A549 (cell line): Measurements from ENCODE around the gene OPRD1. TPM values are rescaled to one million over a fixed set of nuclear protein-coding genes. Genes with fewer than 3 reads are reported as not detected.
A peak's percentile ranks its signal among the peaks of the same experiment; 100 is the strongest.
"Not testable (repeated sequence)": the region's sequence is repeated elsewhere in the genome, so short reads cannot be mapped to it uniquely, and the experiment has no call there.

Experiments
- ATAC-seq, 2 experiments: fragments of 200-7000 bp in 1 of 2; fragments of >200 bp in 1 of 2; cut with Nextera tagmentation in 1 of 2; cut with Tn5 transposase in 1 of 2; 3 replicates each; pipeline versions ENCODE4 v1.8.0 to v1.9.1; 2018 to 2020; ENCODE audit warnings: mild to moderate bottlenecking in 1 of 2, moderate library complexity in 1 of 2
- CTCF ChIA-PET: fragments of 300-600 bp; sonication (Branson Sonifier 250); formaldehyde crosslinking; extraction: SDS; loops from one replicate; lab custom pipeline; 2021; ENCODE audit warnings: antibody characterized with exemption, inconsistent platforms; lab: Yijun Ruan, JAX
- POLR2A ChIA-PET: fragments of 350-600 bp; formaldehyde crosslinking; extraction: SDS; loops from one replicate; lab custom pipeline; 2021; ENCODE audit warnings: antibody characterized with exemption, inconsistent platforms; lab: Yijun Ruan, JAX
- DNase-seq, 2 experiments: peaks; one replicate each; pipeline versions ENCODE4 v3.0.0 to v3.0.0-alpha.2; 2011 to 2016; ENCODE audit warnings: low read depth in 1 of 2, low spot score in 1 of 2
- FAIRE-seq: peaks from 2 replicates; lab custom pipeline; 2011; peaks lifted over from hg19 to GRCh38; lab: Jason Lieb, UNC
- H3K27ac ChIP-seq, 2 experiments: fragments of >200 bp; sonication (Bioruptor Twin); formaldehyde crosslinking; 3 replicates each; pipeline ENCODE4 v1.5.1; 2016 to 2017
- H3K4me1 ChIP-seq: fragments of >200 bp; sonication (Bioruptor Twin); formaldehyde crosslinking; 3 replicates; pipeline ENCODE4 v1.6.1; 2016
- H3K4me2 ChIP-seq: fragments of >200 bp; sonication (Bioruptor Twin); formaldehyde crosslinking; 3 replicates; pipeline ENCODE4 v1.6.1; 2016
- H3K4me3 ChIP-seq: fragments of >200 bp; sonication (Bioruptor Twin); formaldehyde crosslinking; 3 replicates; pipeline ENCODE4 v1.5.1; 2016
- H3K9me3 ChIP-seq: fragments of >200 bp; sonication (Bioruptor Twin); formaldehyde crosslinking; 3 replicates; pipeline ENCODE4 v1.6.1; 2016
- BCL3 ChIP-seq: fragments of >200 bp; sonication (Bioruptor Twin); formaldehyde crosslinking; IDR thresholded peaks from 3 replicates; pipeline ENCODE4 v1.6.1; 2016
- CBX2 ChIP-seq: fragments of 200-600 bp; sonication (generic); IDR thresholded peaks from 2 replicates; pipeline ENCODE4 v1.6.1; 2016; ENCODE audit warnings: low read depth, mild to moderate bottlenecking, borderline replicate concordance
- CEBPB ChIP-seq, 2 experiments: fragments of >200 bp in 1 of 2; sonication (Bioruptor Twin) in 1 of 2; formaldehyde crosslinking in 1 of 2; IDR thresholded peaks; 2 replicates each; pipeline ENCODE4 v1.6.1; 2012 to 2016
- CHD4 ChIP-seq: fragments of 200-600 bp; sonication (generic); IDR thresholded peaks from 2 replicates; pipeline ENCODE4 v1.6.1; 2016; ENCODE audit warnings: antibody characterized with exemption, mild to moderate bottlenecking, borderline replicate concordance
- E2F6 ChIP-seq: IDR thresholded peaks from 2 replicates; pipeline ENCODE4 v1.6.1; 2012; ENCODE audit warnings: low read depth, borderline replicate concordance
- ESRRA ChIP-seq: fragments of 150-350 bp; IDR thresholded peaks from 2 replicates; pipeline ENCODE4 v1.6.1; 2014; ENCODE audit warnings: mild to moderate bottlenecking, low read length, borderline replicate concordance
- HES2 ChIP-seq: fragments of >200 bp; sonication (Bioruptor Twin); formaldehyde crosslinking; IDR thresholded peaks from 2 replicates; pipeline ENCODE4 v1.6.1; 2016
- HEYL ChIP-seq: fragments of 250-450 bp; sonication (Bioruptor Pico); IDR thresholded peaks from 2 replicates; pipeline ENCODE4 v1.8.0; 2021; ENCODE audit warnings: mild to moderate bottlenecking, moderate library complexity
- HOXA7 ChIP-seq: fragments of 250-450 bp; sonication (Bioruptor Pico); IDR thresholded peaks from 2 replicates; pipeline ENCODE4 v1.5.0; 2020; ENCODE audit warnings: mild to moderate bottlenecking, moderate library complexity
- JUN ChIP-seq, 2 experiments: fragments of >200 bp; sonication (Bioruptor Twin); formaldehyde crosslinking; IDR thresholded peaks; 2 replicates in 1 of 2; 3 replicates in 1 of 2; pipeline ENCODE4 v1.6.1; 2016 to 2017
- MAFK ChIP-seq: fragments of 450-650 bp; IDR thresholded peaks from 2 replicates; pipeline ENCODE4 v1.6.1; 2014; ENCODE audit not compliant: partially characterized antibody
- NFE2L2 ChIP-seq: fragments of 150-350 bp; conservative IDR thresholded peaks from 2 replicates; pipeline ENCODE4 v1.6.1; 2014; ENCODE audit warnings: low read length
- PBX3 ChIP-seq: IDR thresholded peaks from 2 replicates; pipeline ENCODE4 v1.6.1; 2012
- PHF8 ChIP-seq: fragments of 200-600 bp; sonication (generic); IDR thresholded peaks from 2 replicates; pipeline ENCODE4 v1.6.1; 2016; ENCODE audit warnings: low read depth, mild to moderate bottlenecking, antibody characterized with exemption, moderate library complexity, borderline replicate concordance
- POLR2A ChIP-seq: IDR thresholded peaks from 2 replicates; pipeline ENCODE4 v1.6.1; 2012; ENCODE audit warnings: mild to moderate bottlenecking, low read length
- RARB ChIP-seq: fragments of 250-450 bp; sonication (Bioruptor Pico); IDR thresholded peaks from 2 replicates; pipeline ENCODE4 v1.8.0; 2021; ENCODE audit warnings: mild to moderate bottlenecking, moderate library complexity
- SREBF2 ChIP-seq: fragments of 450-650 bp; IDR thresholded peaks from 2 replicates; pipeline ENCODE4 v1.6.1; 2014; ENCODE audit warnings: mild to moderate bottlenecking, moderate library complexity
- TFCP2L1 ChIP-seq: fragments of 250-450 bp; sonication (Bioruptor Pico); IDR thresholded peaks from 2 replicates; pipeline ENCODE4 v1.5.0; 2021; ENCODE audit warnings: mild to moderate bottlenecking
- TP53 ChIP-seq: fragments of 250-450 bp; sonication (Bioruptor Pico); IDR thresholded peaks from 2 replicates; pipeline ENCODE4 v1.5.0; 2021; ENCODE audit warnings: mild to moderate bottlenecking, moderate library complexity
- ZNF302 ChIP-seq: fragments of 250-450 bp; sonication (Bioruptor Pico); IDR thresholded peaks from 2 replicates; pipeline ENCODE4 v1.9.0; 2021; ENCODE audit warnings: inconsistent platforms, mild to moderate bottlenecking, moderate library complexity
- WGBS: methylation state at CpG from one replicate; pipeline ENCODE4 v1.1.6; 2017; ENCODE audit errors: missing lambda C conversion rate; 5-methylcytosine and 5-hydroxymethylcytosine counted together
- polyA minus RNA-seq: library from RNA; depleted of rRNA, polyadenylated mRNA; stranded (reverse); fragments of >200 nt; gene quantifications from 2 replicates; pipeline ENCODE4 v1.2.3, GENCODE V29; 2011; rRNA and poly(A)+ RNA removed
- polyA plus RNA-seq, 4 experiments: library from polyadenylated mRNA; depleted of rRNA in 3 of 4; stranded (reverse); fragments of >200 nt; fragmentation: RNase III in 1 of 4; extraction: RNeasy Plus Mini Kit Qiagen cat#74134 plus additional on column Dnase treatment in 1 of 4; gene quantifications; 2 replicates in 3 of 4; 3 replicates in 1 of 4; pipeline ENCODE4 v1.2.3, GENCODE V29; 2011 to 2017

The OPRD1 gene
- not detected in 2 replicates for polyA plus RNA-seq (2011; rRNA removed)
- under 0.01 TPM in 1 of 2 replicates, not detected in the other for polyA plus RNA-seq (2012; cell fraction: cytosol; rRNA removed)
- polyA plus RNA-seq (2012; cell fraction: nucleus; rRNA removed): 0.01 TPM in 1 of 2 replicates, not detected in the other
- 0.03 TPM in 1 of 3 replicates, not detected in the others for polyA plus RNA-seq (2017; fragmentation: RNase III; extraction: RNeasy Plus Mini Kit Qiagen cat#74134 plus additional on column Dnase treatment)
- under 0.01 TPM in 1 of 2 replicates, not detected in the other for polyA minus RNA-seq

- peak within 1 kb of the TSS; percentile 63 for H3K4me2 ChIP-seq
- ChIA-PET POLR2A (no interaction called here), CTCF (interaction anchor here (1.7 to 2.4 kb wide), 3 partner anchors 12 to 70 kb away, joined by 5 to 8 read pairs (median 7); no protein-coding TSS in a partner anchor)
- no peak within 1 kb of the TSS for H3K27ac ChIP-seq
- FAIRE-seq (no peak), DNase-seq (no peak)
- WGBS: 7% methylated on average over 17 of the region's 108 CpGs
- H3K4me3 ChIP-seq: peak within 1 kb of the TSS; percentile 14; the same call in 2 of the 3 replicates
- no peaks in the 10 kb centered on the region for H3K9me3 ChIP-seq
- TF ChIP-seq ZNF302 (CRISPR knock-in tag): no peak
- TF ChIP-seq, all 56 proteins: peak for 0
- peak in 1 of 2 experiments; percentile 14; a peak in 2 of 6 replicates for ATAC-seq
- H3K4me1 ChIP-seq: no peaks in the 10 kb centered on the region
These were observed at the start of gene OPRD1 for GRCh38 chr1:28811766-28812668. OPRD1 (plus strand) TSS chr1:28812170; CDS start chr1:28812384, 214 bp downstream.

- Histone ChIP-seq H3K4me3 (no peak overlapping the region), H3K4me1 (no peaks in the 10 kb centered on the region), H3K4me2 (no peak overlapping the region), H3K9me3 (no peaks in the 10 kb centered on the region), H3K27ac (no peak overlapping the region)
- POLR2A ChIA-PET: no interaction called here
- DNase-seq (no peak), ATAC-seq (no peak), FAIRE-seq (no peak)
- CTCF ChIA-PET: no interaction called here
- WGBS: 74% methylated on average over 2 of the region's 2 CpGs
- TF ChIP-seq RARB (CRISPR knock-in tag): no peak
- TF ChIP-seq CEBPB (IDR thresholded peaks at IDR 0.05): 0 out of 4 replicates have a peak, but pooled peaks of 1 of the 2 experiments have one; percentile 39
These were observed 45.3 kb upstream of the OPRD1 start for GRCh38 chr1:28766532-28767183.

- no peak overlapping the region for H3K4me2 ChIP-seq
- POLR2A ChIA-PET: interaction anchor here (1.1 kb wide), 1 partner anchor 34 kb away, joined by 3 read pairs; the partner anchor contains the start of gene YTHDF2
- CTCF ChIA-PET: interaction anchor here (0.6 to 1.2 kb wide), 2 partner anchors 14 to 115 kb away, joined by 3 to 4 read pairs; no protein-coding TSS in a partner anchor
These were observed 41.3 kb upstream of the OPRD1 start for GRCh38 chr1:28770601-28771165.

GRCh38 chr1:28771921-28772320 lies 40.0 kb upstream of the OPRD1 start:
- H3K4me3 ChIP-seq, ATAC-seq, H3K9me3 ChIP-seq, POLR2A ChIA-PET, DNase-seq, H3K4me1 ChIP-seq, H3K4me2 ChIP-seq, FAIRE-seq, H3K27ac ChIP-seq: not testable (repeated sequence)
- CTCF ChIA-PET: interaction anchor here (4.1 kb wide), 1 partner anchor 105 kb away, joined by 18 read pairs; no protein-coding TSS in a partner anchor
- 97% methylated on average over 10 of the region's 10 CpGs for WGBS

More at GRCh38 chr1:28770601-28771165, 41.3 kb upstream of the OPRD1 start:
- TF ChIP-seq ESRRA: no peak
- no peak for TF ChIP-seq SREBF2
- no peak for TF ChIP-seq HOXA7 (CRISPR knock-in tag)
- no peak for TF ChIP-seq POLR2A
- no peak for TF ChIP-seq PHF8
- no peak for TF ChIP-seq MAFK
- no peak for TF ChIP-seq TFCP2L1
- H3K27ac ChIP-seq: no peak overlapping the region
- DNase-seq: no peak
- no peaks in the 10 kb centered on the region for H3K9me3 ChIP-seq
- no peak overlapping the region for H3K4me3 ChIP-seq
- FAIRE-seq: no peak
- H3K4me1 ChIP-seq: no peaks in the 10 kb centered on the region
- WGBS: 99% methylated on average over 3 of the region's 3 CpGs
- ATAC-seq: no peak

- no peak overlapping the region for H3K27ac ChIP-seq
- no peak for ATAC-seq
- FAIRE-seq: no peak
- ChIA-PET POLR2A (no interaction called here), CTCF (interaction anchor here (3.3 to 4.1 kb wide), 2 partner anchors 11 to 104 kb away, joined by 18 to 27 read pairs; no protein-coding TSS in a partner anchor)
- no peak overlapping the region for H3K4me2 ChIP-seq
- H3K4me1 ChIP-seq: no peaks in the 10 kb centered on the region
- no peaks in the 10 kb centered on the region for H3K9me3 ChIP-seq
- 94% methylated on average over 3 of the region's 3 CpGs for WGBS
- DNase-seq: no peak
- H3K4me3 ChIP-seq: no peak overlapping the region
- no peak for TF ChIP-seq E2F6
- TF ChIP-seq CBX2: no peak
- no peak for TF ChIP-seq RARB (CRISPR knock-in tag)
- TF ChIP-seq BCL3: no peak
- TF ChIP-seq CHD4: no peak
- TF ChIP-seq JUN (IDR thresholded peaks at IDR 0.05): no peak
- TF ChIP-seq HEYL (CRISPR knock-in tag): no peak
- no peak for TF ChIP-seq PBX3
- TF ChIP-seq HES2: no peak
- no peak for TF ChIP-seq NFE2L2
- no peak for TF ChIP-seq TP53
- TF ChIP-seq SREBF2: no peak
These were observed 38.9 kb upstream of the OPRD1 start for GRCh38 chr1:28773105-28773504.
